Measurements from ENCODE around the gene CELA1. TPM values are rescaled to one million over a fixed set of nuclear protein-coding genes. Genes with fewer than 3 reads are reported as not detected.

The CELA1 gene
- not detected for total RNA-seq

DNA sequence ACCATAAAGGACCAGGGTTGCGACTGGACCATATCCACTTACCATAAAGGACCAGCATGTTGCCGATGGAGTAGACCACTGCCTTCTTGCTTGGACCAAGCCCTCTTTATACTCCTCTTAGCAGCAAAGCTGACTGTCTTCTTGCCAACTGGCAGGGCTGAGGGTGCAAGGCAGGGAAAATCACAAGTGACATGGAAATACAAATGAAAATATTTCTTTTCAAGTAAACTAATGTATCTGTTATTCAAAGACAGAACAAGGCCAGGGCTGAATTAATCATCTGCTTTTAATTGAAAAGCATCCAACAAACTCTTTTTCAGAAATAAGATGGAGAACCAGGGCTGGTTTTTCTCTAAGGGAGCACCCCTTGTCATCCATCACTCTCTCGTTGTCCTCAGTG is at the start of gene CELA1:
Gene CELA1 (minus strand): TSS at position 99 of the 400 bp plus-strand sequence. CDS start 41 bp downstream, at position 58.
- H3K9me3 Mint-ChIP-seq = no peaks in the 10 kb centered on the region
- H3K36me3 Mint-ChIP-seq = no peaks in the 10 kb centered on the region
- no peak within 1 kb of the TSS for H3K27ac Mint-ChIP-seq
- POLR2A ChIA-PET = no interaction called here
- no peak within 1 kb of the TSS for H3K4me3 Mint-ChIP-seq
- H3K4me1 Mint-ChIP-seq = peaks cover 3% of the 10 kb centered on the region
- H3K27me3 Mint-ChIP-seq = no peaks in the 10 kb centered on the region
- ATAC-seq (ENCODE audit: low read depth) = no peak
- DNase-seq = no peak

- Mint-ChIP-seq H3K4me3 (peak overlapping the region; percentile 83), H3K27me3 (peaks cover 6% of the 10 kb centered on the region), H3K4me1 (peaks cover 39% of the 10 kb centered on the region), H3K36me3 (peaks cover 5% of the 10 kb centered on the region), H3K27ac (peak overlapping the region; percentile 90), H3K9me3 (no peaks in the 10 kb centered on the region)
- POLR2A ChIA-PET = interaction anchor here (0.7 to 3.6 kb wide), 4 partner anchors 12 to 157 kb away, joined by 3 to 20 read pairs (median 6); partner anchors contain the start of gene DAZAP2
- ATAC-seq (ENCODE audit: low read depth) (peak; percentile 46), DNase-seq (peak; percentile 49)
Measured at GRCh38 chr12:51395283-51396230, 49.1 kb upstream of the CELA1 start.

DNA sequence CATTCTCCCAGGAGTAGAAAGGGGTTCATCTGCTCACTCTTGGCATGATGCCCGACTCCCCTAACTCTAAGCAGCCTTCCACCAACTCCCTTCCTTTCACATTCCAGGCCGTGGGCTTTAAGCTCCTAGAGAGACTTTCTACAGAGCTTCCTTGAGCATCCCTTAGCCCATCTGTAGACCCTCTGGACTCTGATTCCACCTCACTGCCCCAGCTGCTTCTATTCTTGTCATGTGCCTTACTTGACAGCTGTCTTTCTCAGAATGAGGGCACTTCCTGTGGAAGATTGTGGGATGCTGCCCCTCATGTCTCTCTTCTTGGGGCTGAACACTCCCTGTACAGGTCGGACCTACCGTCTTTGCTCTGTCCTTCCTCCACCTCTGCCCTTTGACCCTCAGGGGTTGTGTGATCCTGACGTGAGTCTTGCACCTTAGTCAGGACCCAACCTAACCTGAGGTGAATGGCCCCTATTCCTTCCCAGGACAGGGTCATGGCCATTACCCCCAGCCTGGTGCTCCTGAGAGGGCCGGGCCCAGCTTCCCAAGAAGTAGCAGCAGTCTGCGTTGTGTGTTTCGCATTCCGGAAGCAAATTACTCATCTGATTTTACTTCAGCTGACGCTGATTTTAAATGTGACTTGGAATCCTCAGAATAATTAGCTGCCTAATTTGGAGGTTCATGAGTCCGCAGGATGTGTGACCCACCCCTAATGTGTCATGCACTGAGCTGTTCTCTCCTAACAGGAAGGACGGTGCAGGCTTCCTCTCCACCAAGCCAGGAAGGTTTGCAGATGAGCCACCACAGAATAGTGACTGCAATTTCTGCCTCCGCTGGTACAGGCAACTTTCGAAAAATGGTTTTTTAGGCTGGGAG is 47.4 kb upstream of the CELA1 start:
- H3K4me3 Mint-ChIP-seq = peak overlapping the region; percentile 83
- ATAC-seq (ENCODE audit: low read depth) (peak; percentile 48), DNase-seq (no peak)
- H3K27ac Mint-ChIP-seq = peak overlapping the region; percentile 90
- POLR2A ChIA-PET = interaction anchor here (1.1 to 3.6 kb wide), 3 partner anchors 11 to 30 kb away, joined by 4 to 20 read pairs (median 6); partner anchors contain the start of gene SLC4A8
- H3K9me3 Mint-ChIP-seq = no peaks in the 10 kb centered on the region
- H3K27me3 Mint-ChIP-seq = peaks cover 3% of the 10 kb centered on the region
- peaks cover 51% of the 10 kb centered on the region for H3K4me1 Mint-ChIP-seq
- H3K36me3 Mint-ChIP-seq = peaks cover 5% of the 10 kb centered on the region

- peak overlapping the region; percentile 83 for H3K4me3 Mint-ChIP-seq
- H3K4me1 Mint-ChIP-seq = peaks cover 62% of the 10 kb centered on the region
- ATAC-seq (ENCODE audit: low read depth) = no peak
- no peaks in the 10 kb centered on the region for H3K27me3 Mint-ChIP-seq
- POLR2A ChIA-PET = interaction anchor here (0.7 to 4.4 kb wide), 6 partner anchors 9 to 534 kb away, joined by 3 to 35 read pairs (median 5); no protein-coding TSS in a partner anchor
- peak overlapping the region; percentile 90 for H3K27ac Mint-ChIP-seq
- H3K36me3 Mint-ChIP-seq = peaks cover 2% of the 10 kb centered on the region
- H3K9me3 Mint-ChIP-seq = no peaks in the 10 kb centered on the region
- peak; percentile 38 for DNase-seq
Measured at GRCh38 chr12:51392556-51393237, 46.2 kb upstream of the CELA1 start.

- H3K9me3 Mint-ChIP-seq = no peaks in the 10 kb centered on the region
- POLR2A ChIA-PET = interaction anchor here (0.7 to 4.4 kb wide), 4 partner anchors 8 to 535 kb away, joined by 3 to 35 read pairs (median 4); no protein-coding TSS in a partner anchor
- peak; percentile 67 for ATAC-seq (ENCODE audit: low read depth)
- peaks cover 5% of the 10 kb centered on the region for H3K36me3 Mint-ChIP-seq
- DNase-seq = peak; percentile 84
- H3K4me1 Mint-ChIP-seq = peaks cover 68% of the 10 kb centered on the region
- H3K27ac Mint-ChIP-seq = peak within 1 kb of the TSS; percentile 93
- no peaks in the 10 kb centered on the region for H3K27me3 Mint-ChIP-seq
- H3K4me3 Mint-ChIP-seq = peak within 1 kb of the TSS; percentile 97
Measured at GRCh38 chr12:51391283-51392123, 45.0 kb upstream of the CELA1 start, which contains the start of gene GALNT6. Gene GALNT6, minus strand, starts transcription at chr12:51391406. Its CDS starts 11,625 bp downstream, at chr12:51379781.

DNA sequence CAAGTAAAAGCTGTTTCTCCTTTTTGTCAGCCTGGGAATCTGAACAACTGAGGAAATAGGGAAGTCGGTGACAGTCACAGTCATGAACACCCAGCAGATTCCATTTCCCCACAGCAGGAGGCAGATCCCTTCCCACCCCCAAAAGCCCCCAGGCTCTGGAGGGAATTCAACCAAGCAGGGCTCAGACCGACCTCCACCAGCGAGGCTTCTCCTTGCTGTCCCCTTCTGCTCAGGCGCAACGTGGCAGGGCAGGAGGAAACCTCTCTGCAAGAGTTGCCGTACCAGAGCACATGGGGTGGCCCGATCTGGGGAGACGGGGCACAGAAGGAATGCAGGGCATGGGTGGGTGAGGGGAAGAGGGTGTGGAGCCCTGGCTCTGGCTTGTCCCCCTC is 44.4 kb upstream of the CELA1 start:
- ATAC-seq (ENCODE audit: low read depth) (peak; percentile 14), DNase-seq (no peak)
- POLR2A ChIA-PET = interaction anchor here (1.3 to 4.4 kb wide), 2 partner anchors 19 to 22 kb away, joined by 4 to 35 read pairs; no protein-coding TSS in a partner anchor
- Mint-ChIP-seq H3K27ac (peak overlapping the region; percentile 93), H3K4me3 (peak overlapping the region; percentile 97), H3K4me1 (peaks cover 67% of the 10 kb centered on the region), H3K27me3 (no peaks in the 10 kb centered on the region), H3K36me3 (peaks cover 6% of the 10 kb centered on the region), H3K9me3 (no peaks in the 10 kb centered on the region)

DNA sequence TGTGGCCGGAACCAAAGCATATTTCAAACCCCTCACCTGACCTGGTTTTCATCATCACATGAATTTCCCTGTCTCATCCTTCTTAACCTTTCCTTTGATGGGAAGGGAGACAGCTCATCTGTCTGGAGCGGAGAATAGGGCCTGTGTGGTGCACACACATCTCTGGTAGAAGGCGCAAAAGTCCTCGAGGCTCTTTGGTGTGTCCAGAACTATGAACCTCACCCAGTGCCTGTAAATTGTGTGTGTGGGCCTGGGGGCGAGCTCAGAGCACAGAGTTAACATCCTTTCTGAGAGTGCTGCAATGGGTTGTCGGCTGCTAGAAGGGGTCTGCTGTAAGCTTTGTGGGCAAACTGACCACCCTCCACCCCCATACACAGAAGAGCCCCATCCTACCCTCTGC is 44.0 kb upstream of the CELA1 start:
- no peak for DNase-seq
- no peaks in the 10 kb centered on the region for H3K27me3 Mint-ChIP-seq
- peak overlapping the region; percentile 97 for H3K4me3 Mint-ChIP-seq
- H3K9me3 Mint-ChIP-seq = no peaks in the 10 kb centered on the region
- H3K4me1 Mint-ChIP-seq = peaks cover 64% of the 10 kb centered on the region
- ATAC-seq (ENCODE audit: low read depth) = no peak
- H3K27ac Mint-ChIP-seq = peak overlapping the region; percentile 93
- POLR2A ChIA-PET = interaction anchor here (0.6 to 4.4 kb wide), 4 partner anchors 10 to 626 kb away, joined by 3 to 35 read pairs (median 3); no protein-coding TSS in a partner anchor
- peaks cover 7% of the 10 kb centered on the region for H3K36me3 Mint-ChIP-seq

GRCh38 chr12:51389302-51389999 is 43.0 kb upstream of the CELA1 start:
- no peaks in the 10 kb centered on the region for H3K27me3 Mint-ChIP-seq
- ATAC-seq (ENCODE audit: low read depth) = no peak
- peaks cover 7% of the 10 kb centered on the region for H3K36me3 Mint-ChIP-seq
- no peak for DNase-seq
- peak overlapping the region; percentile 53 for H3K4me3 Mint-ChIP-seq
- H3K4me1 Mint-ChIP-seq = peaks cover 56% of the 10 kb centered on the region
- no peaks in the 10 kb centered on the region for H3K9me3 Mint-ChIP-seq
- POLR2A ChIA-PET = interaction anchor here (1.0 to 4.4 kb wide), 3 partner anchors 9 to 625 kb away, joined by 3 to 35 read pairs (median 3); no protein-coding TSS in a partner anchor
- H3K27ac Mint-ChIP-seq = peak overlapping the region; percentile 64

- DNase-seq (no peak), ATAC-seq (ENCODE audit: low read depth) (no peak)
- POLR2A ChIA-PET = interaction anchor here (4.4 kb wide), 1 partner anchor 20 kb away, joined by 35 read pairs; no protein-coding TSS in a partner anchor
- Mint-ChIP-seq H3K27me3 (no peaks in the 10 kb centered on the region), H3K4me1 (peaks cover 55% of the 10 kb centered on the region), H3K36me3 (peaks cover 7% of the 10 kb centered on the region), H3K4me3 (no peak overlapping the region), H3K27ac (no peak overlapping the region), H3K9me3 (no peaks in the 10 kb centered on the region)
Measured at GRCh38 chr12:51388846-51389245, 42.4 kb upstream of the CELA1 start.

- POLR2A ChIA-PET = interaction anchor here (4.4 kb wide), 1 partner anchor 19 kb away, joined by 35 read pairs; no protein-coding TSS in a partner anchor
Measured at GRCh38 chr12:51388069-51388799, 41.8 kb upstream of the CELA1 start.

GRCh38 chr12:51386351-51386750 is 39.9 kb upstream of the CELA1 start:
- no peak for ATAC-seq (ENCODE audit: low read depth)
- H3K4me1 Mint-ChIP-seq = peaks cover 60% of the 10 kb centered on the region
- no peaks in the 10 kb centered on the region for H3K9me3 Mint-ChIP-seq
- POLR2A ChIA-PET = no interaction called here
- H3K27ac Mint-ChIP-seq = no peak overlapping the region
- no peak for DNase-seq
- H3K27me3 Mint-ChIP-seq = no peaks in the 10 kb centered on the region
- no peak overlapping the region for H3K4me3 Mint-ChIP-seq
- peaks cover 18% of the 10 kb centered on the region for H3K36me3 Mint-ChIP-seq

More at GRCh38 chr12:51388069-51388799, 41.8 kb upstream of the CELA1 start:
- H3K4me1 Mint-ChIP-seq = peaks cover 55% of the 10 kb centered on the region
- no peaks in the 10 kb centered on the region for H3K9me3 Mint-ChIP-seq
- no peak for DNase-seq
- H3K27ac Mint-ChIP-seq = no peak overlapping the region
- H3K27me3 Mint-ChIP-seq = no peaks in the 10 kb centered on the region
- no peak overlapping the region for H3K4me3 Mint-ChIP-seq
- ATAC-seq (ENCODE audit: low read depth) = no peak
- H3K36me3 Mint-ChIP-seq = peaks cover 7% of the 10 kb centered on the region

Measured in activated naive CD8-positive, alpha-beta T cell treated with anti-CD3 and anti-CD28 coated beads, Interleukin-2, amount 10 ng/mL, durations not matched to agents 7 days and 5 days (primary cell).